Measurements from ENCODE around the gene PRC1. TPM values are rescaled to one million over a fixed set of nuclear protein-coding genes. Genes with fewer than 3 reads are reported as not detected.

The PRC1 gene
- total RNA-seq, 1 donor from 2014 or later = 18.8 TPM

GRCh38 chr15:90991587-90992285 lies 2.6 kb downstream of the PRC1 start:
- Histone ChIP-seq H3K9ac (ENCODE audit: low read depth in 1 of 3, low read length in 3 of 3) (no peak overlapping the region), H3K4me1 (ENCODE audit: control insufficient read depth in 3 of 3, insufficient read depth in 3 of 3, low read length in 3 of 3) (peaks cover 2 to 12% (median 7%) of the 10 kb centered on the region in 3 donors), H3K4me3 (ENCODE audit: low read length in 3 of 3) (no peak overlapping the region), H3K36me3 (ENCODE audit: control insufficient read depth in 3 of 3, insufficient read depth in 3 of 3, low read length in 3 of 3) (no peaks in the 10 kb centered on the region), H3K27me3 (ENCODE audit: control insufficient read depth in 3 of 3, insufficient read depth in 3 of 3, low read length in 3 of 3) (no peaks in the 10 kb centered on the region), H3K27ac (ENCODE audit: low read depth, low read length) (no peak overlapping the region), H3K9me3 (ENCODE audit: control insufficient read depth in 3 of 3, low read length in 3 of 3) (no peaks in the 10 kb centered on the region)

- no peak overlapping the region for H3K9ac ChIP-seq (ENCODE audit: low read depth in 1 of 3, low read length in 3 of 3)
- no peak overlapping the region for H3K4me3 ChIP-seq (ENCODE audit: low read length in 3 of 3)
- H3K27me3 ChIP-seq (ENCODE audit: control insufficient read depth in 3 of 3, insufficient read depth in 3 of 3, low read length in 3 of 3) = no peaks in the 10 kb centered on the region
- H3K4me1 ChIP-seq (ENCODE audit: control insufficient read depth in 3 of 3, insufficient read depth in 3 of 3, low read length in 3 of 3) = peaks cover 2 to 12% (median 7%) of the 10 kb centered on the region in 3 donors
- H3K9me3 ChIP-seq (ENCODE audit: control insufficient read depth in 3 of 3, low read length in 3 of 3) = no peaks in the 10 kb centered on the region
- no peaks in the 10 kb centered on the region for H3K36me3 ChIP-seq (ENCODE audit: control insufficient read depth in 3 of 3, insufficient read depth in 3 of 3, low read length in 3 of 3)
- no peak overlapping the region for H3K27ac ChIP-seq (ENCODE audit: low read depth, low read length)
Observed at GRCh38 chr15:90990446-90990845, 3.9 kb downstream of the PRC1 start.

- Histone ChIP-seq H3K9me3 (ENCODE audit: control insufficient read depth in 3 of 3, low read length in 3 of 3) (no peaks in the 10 kb centered on the region), H3K27ac (ENCODE audit: low read depth, low read length) (no peak overlapping the region), H3K4me3 (ENCODE audit: low read length in 3 of 3) (no peak overlapping the region), H3K27me3 (ENCODE audit: control insufficient read depth in 3 of 3, insufficient read depth in 3 of 3, low read length in 3 of 3) (no peaks in the 10 kb centered on the region), H3K9ac (ENCODE audit: low read depth in 1 of 3, low read length in 3 of 3) (no peak overlapping the region), H3K36me3 (ENCODE audit: control insufficient read depth in 3 of 3, insufficient read depth in 3 of 3, low read length in 3 of 3) (no peaks in the 10 kb centered on the region), H3K4me1 (ENCODE audit: control insufficient read depth in 3 of 3, insufficient read depth in 3 of 3, low read length in 3 of 3) (peaks cover 2 to 4% (median 2%) of the 10 kb centered on the region in 3 donors)
Observed at GRCh38 chr15:90989040-90989768, 5.1 kb downstream of the PRC1 start.

- no peak overlapping the region for H3K27ac ChIP-seq (ENCODE audit: low read depth, low read length)
- H3K9me3 ChIP-seq (ENCODE audit: control insufficient read depth in 3 of 3, low read length in 3 of 3) = no peaks in the 10 kb centered on the region
- no peaks in the 10 kb centered on the region for H3K27me3 ChIP-seq (ENCODE audit: control insufficient read depth in 3 of 3, insufficient read depth in 3 of 3, low read length in 3 of 3)
- H3K36me3 ChIP-seq (ENCODE audit: control insufficient read depth in 3 of 3, insufficient read depth in 3 of 3, low read length in 3 of 3) = no peaks in the 10 kb centered on the region
- no peak overlapping the region for H3K4me3 ChIP-seq (ENCODE audit: low read length in 3 of 3)
- H3K9ac ChIP-seq (ENCODE audit: low read depth in 1 of 3, low read length in 3 of 3) = no peak overlapping the region
- H3K4me1 ChIP-seq (ENCODE audit: control insufficient read depth in 3 of 3, insufficient read depth in 3 of 3, low read length in 3 of 3) = no peaks in the 10 kb centered on the region
Observed at GRCh38 chr15:90988296-90988695, 6.0 kb downstream of the PRC1 start.

DNA sequence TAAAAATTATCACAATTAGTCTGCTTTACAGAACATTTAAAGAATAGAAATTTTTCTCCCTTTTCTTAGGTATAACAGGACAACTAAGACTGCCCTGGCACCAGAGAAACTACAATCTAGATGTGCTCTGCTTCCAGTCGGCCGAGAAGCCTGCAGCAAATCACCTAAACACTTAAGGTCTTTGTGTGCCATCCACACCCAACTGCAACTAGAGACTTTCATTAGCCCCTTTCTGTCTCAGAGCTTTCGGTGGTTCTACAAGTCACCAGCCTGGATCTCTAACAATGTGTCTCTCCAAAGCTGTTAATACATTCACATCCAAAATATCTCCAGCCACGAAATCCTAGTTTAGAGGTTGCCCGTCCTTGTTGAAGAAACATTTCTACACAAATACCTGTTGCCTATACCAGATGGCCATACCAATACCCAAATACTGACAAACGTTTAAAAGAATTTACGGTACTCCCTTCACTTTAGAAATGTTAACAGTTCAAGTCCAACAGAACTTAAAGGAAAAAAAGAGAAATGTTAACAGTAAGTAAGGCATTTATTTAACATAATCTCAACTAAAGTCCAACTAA lies 6.7 kb downstream of the PRC1 start:
- no peaks in the 10 kb centered on the region for H3K9me3 ChIP-seq (ENCODE audit: control insufficient read depth in 3 of 3, low read length in 3 of 3)
- H3K27me3 ChIP-seq (ENCODE audit: control insufficient read depth in 3 of 3, insufficient read depth in 3 of 3, low read length in 3 of 3) = no peaks in the 10 kb centered on the region
- peak overlapping the region in 1 of 3 donors; percentile 20 for H3K9ac ChIP-seq (ENCODE audit: low read depth in 1 of 3, low read length in 3 of 3)
- H3K36me3 ChIP-seq (ENCODE audit: control insufficient read depth in 3 of 3, insufficient read depth in 3 of 3, low read length in 3 of 3) = no peaks in the 10 kb centered on the region
- no peak overlapping the region for H3K27ac ChIP-seq (ENCODE audit: low read depth, low read length)
- H3K4me1 ChIP-seq (ENCODE audit: control insufficient read depth in 3 of 3, insufficient read depth in 3 of 3, low read length in 3 of 3) = no peaks in the 10 kb centered on the region
- no peak overlapping the region for H3K4me3 ChIP-seq (ENCODE audit: low read length in 3 of 3)

GRCh38 chr15:90986790-90987507 lies 7.4 kb downstream of the PRC1 start:
- no peaks in the 10 kb centered on the region for H3K36me3 ChIP-seq (ENCODE audit: control insufficient read depth in 3 of 3, insufficient read depth in 3 of 3, low read length in 3 of 3)
- no peak overlapping the region for H3K27ac ChIP-seq (ENCODE audit: low read depth, low read length)
- H3K9me3 ChIP-seq (ENCODE audit: control insufficient read depth in 3 of 3, low read length in 3 of 3) = no peaks in the 10 kb centered on the region
- no peak overlapping the region for H3K4me3 ChIP-seq (ENCODE audit: low read length in 3 of 3)
- H3K4me1 ChIP-seq (ENCODE audit: control insufficient read depth in 3 of 3, insufficient read depth in 3 of 3, low read length in 3 of 3) = no peaks in the 10 kb centered on the region
- H3K9ac ChIP-seq (ENCODE audit: low read depth in 1 of 3, low read length in 3 of 3) = no peak overlapping the region
- no peaks in the 10 kb centered on the region for H3K27me3 ChIP-seq (ENCODE audit: control insufficient read depth in 3 of 3, insufficient read depth in 3 of 3, low read length in 3 of 3)

- no peaks in the 10 kb centered on the region for H3K27me3 ChIP-seq (ENCODE audit: control insufficient read depth in 3 of 3, insufficient read depth in 3 of 3, low read length in 3 of 3)
- no peaks in the 10 kb centered on the region for H3K36me3 ChIP-seq (ENCODE audit: control insufficient read depth in 3 of 3, insufficient read depth in 3 of 3, low read length in 3 of 3)
- H3K9ac ChIP-seq (ENCODE audit: low read depth in 1 of 3, low read length in 3 of 3) = no peak overlapping the region
- H3K4me3 ChIP-seq (ENCODE audit: low read length in 3 of 3) = no peak overlapping the region
- no peaks in the 10 kb centered on the region for H3K9me3 ChIP-seq (ENCODE audit: control insufficient read depth in 3 of 3, low read length in 3 of 3)
- H3K27ac ChIP-seq (ENCODE audit: low read depth, low read length) = no peak overlapping the region
- H3K4me1 ChIP-seq (ENCODE audit: control insufficient read depth in 3 of 3, insufficient read depth in 3 of 3, low read length in 3 of 3) = no peaks in the 10 kb centered on the region
Observed at GRCh38 chr15:90982135-90982534, 12.2 kb downstream of the PRC1 start.

GRCh38 chr15:90981681-90982080 lies 12.7 kb downstream of the PRC1 start:
- H3K36me3 ChIP-seq (ENCODE audit: control insufficient read depth in 3 of 3, insufficient read depth in 3 of 3, low read length in 3 of 3) = no peaks in the 10 kb centered on the region

DNA sequence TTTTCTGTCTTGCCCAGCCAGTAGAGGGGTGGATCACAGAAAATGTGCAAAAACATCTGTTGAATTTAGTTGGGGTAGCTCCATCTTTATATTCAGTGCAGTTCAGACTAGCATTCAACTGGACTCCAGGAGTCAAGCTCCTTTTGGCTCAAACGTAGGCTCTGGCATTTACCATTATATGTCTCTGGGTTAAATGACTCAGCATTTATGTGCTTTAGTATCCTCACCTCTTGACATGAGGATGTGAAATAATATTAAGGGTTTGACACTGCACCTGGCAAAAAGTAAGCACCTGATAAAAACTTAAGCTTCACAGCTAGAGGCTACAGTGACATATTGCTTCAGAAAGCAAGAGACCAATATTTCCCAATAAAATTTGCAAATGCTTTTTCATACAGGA lies 14.8 kb downstream of the PRC1 start:
- Histone ChIP-seq H3K4me3 (ENCODE audit: low read length in 3 of 3) (no peak overlapping the region), H3K4me1 (ENCODE audit: control insufficient read depth in 3 of 3, insufficient read depth in 3 of 3, low read length in 3 of 3) (no peaks in the 10 kb centered on the region), H3K27ac (ENCODE audit: low read depth, low read length) (no peak overlapping the region), H3K9ac (ENCODE audit: low read depth in 1 of 3, low read length in 3 of 3) (no peak overlapping the region), H3K27me3 (ENCODE audit: control insufficient read depth in 3 of 3, insufficient read depth in 3 of 3, low read length in 3 of 3) (no peaks in the 10 kb centered on the region), H3K36me3 (ENCODE audit: control insufficient read depth in 3 of 3, insufficient read depth in 3 of 3, low read length in 3 of 3) (peaks cover 0 to 1% (median 0%) of the 10 kb centered on the region in 3 donors), H3K9me3 (ENCODE audit: control insufficient read depth in 3 of 3, low read length in 3 of 3) (no peaks in the 10 kb centered on the region)

More at GRCh38 chr15:90981681-90982080, 12.7 kb downstream of the PRC1 start:
- H3K4me1 ChIP-seq (ENCODE audit: control insufficient read depth in 3 of 3, insufficient read depth in 3 of 3, low read length in 3 of 3) = no peaks in the 10 kb centered on the region
- no peak overlapping the region for H3K9ac ChIP-seq (ENCODE audit: low read depth in 1 of 3, low read length in 3 of 3)
- H3K27ac ChIP-seq (ENCODE audit: low read depth, low read length) = no peak overlapping the region
- H3K4me3 ChIP-seq (ENCODE audit: low read length in 3 of 3) = no peak overlapping the region
- no peaks in the 10 kb centered on the region for H3K9me3 ChIP-seq (ENCODE audit: control insufficient read depth in 3 of 3, low read length in 3 of 3)
- no peaks in the 10 kb centered on the region for H3K27me3 ChIP-seq (ENCODE audit: control insufficient read depth in 3 of 3, insufficient read depth in 3 of 3, low read length in 3 of 3)
